Smooth muscle cell of the brain vasculature (primary cell): ENCODE data around the gene SFSWAP.
"Not testable (repeated sequence)": the region's sequence is repeated elsewhere in the genome, so short reads cannot be mapped to it uniquely, and the experiment has no call there.

Experiments used
- DNase-seq: peaks from one replicate; pipeline ENCODE4 v3.0.0-alpha.2; 2012; ENCODE audit warnings: low read depth, low spot score

Gene SFSWAP

DNA sequence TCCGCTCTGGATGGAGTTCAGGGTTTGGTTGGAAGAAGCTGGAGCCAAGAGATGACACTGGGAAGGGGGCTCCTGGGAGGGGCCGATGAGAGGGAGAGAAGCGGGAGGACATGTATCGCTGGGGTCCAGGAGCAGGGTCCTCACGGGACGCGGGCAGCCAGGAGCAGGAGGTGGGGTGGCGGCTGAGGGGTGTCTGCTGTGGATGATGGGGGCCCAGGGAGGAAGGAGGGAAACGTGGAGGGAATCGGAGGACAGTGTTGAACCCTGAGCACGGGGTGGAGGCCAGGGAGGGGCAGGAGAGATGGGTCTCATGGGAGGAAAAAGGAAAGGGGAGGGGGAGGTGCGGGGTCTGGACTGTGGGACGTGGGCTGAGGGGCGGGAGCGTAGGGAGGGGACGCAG lies 31.7 kb upstream of the SFSWAP start:
- DNase-seq = not testable (repeated sequence)

DNA sequence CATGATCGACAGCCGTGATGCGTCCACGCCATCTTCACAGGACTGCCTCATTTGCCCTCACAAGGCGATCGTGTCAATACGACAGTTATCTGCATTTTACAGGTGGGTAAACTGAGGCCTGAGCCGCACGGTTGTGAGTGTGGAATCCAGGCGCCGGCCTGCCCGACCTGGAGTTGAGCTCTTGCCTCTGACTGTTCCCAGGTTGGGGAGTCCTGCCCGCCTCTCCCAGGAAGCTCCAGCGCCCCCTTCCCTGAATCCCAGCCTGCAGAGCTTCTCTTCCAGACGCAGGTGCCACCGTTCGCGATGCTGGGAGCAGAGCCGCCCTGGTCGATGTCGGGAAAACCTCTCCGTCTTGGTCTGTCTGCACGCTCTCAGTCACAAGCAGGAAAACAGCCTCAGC lies 31.1 kb upstream of the SFSWAP start:
- not testable (repeated sequence) for DNase-seq

DNA sequence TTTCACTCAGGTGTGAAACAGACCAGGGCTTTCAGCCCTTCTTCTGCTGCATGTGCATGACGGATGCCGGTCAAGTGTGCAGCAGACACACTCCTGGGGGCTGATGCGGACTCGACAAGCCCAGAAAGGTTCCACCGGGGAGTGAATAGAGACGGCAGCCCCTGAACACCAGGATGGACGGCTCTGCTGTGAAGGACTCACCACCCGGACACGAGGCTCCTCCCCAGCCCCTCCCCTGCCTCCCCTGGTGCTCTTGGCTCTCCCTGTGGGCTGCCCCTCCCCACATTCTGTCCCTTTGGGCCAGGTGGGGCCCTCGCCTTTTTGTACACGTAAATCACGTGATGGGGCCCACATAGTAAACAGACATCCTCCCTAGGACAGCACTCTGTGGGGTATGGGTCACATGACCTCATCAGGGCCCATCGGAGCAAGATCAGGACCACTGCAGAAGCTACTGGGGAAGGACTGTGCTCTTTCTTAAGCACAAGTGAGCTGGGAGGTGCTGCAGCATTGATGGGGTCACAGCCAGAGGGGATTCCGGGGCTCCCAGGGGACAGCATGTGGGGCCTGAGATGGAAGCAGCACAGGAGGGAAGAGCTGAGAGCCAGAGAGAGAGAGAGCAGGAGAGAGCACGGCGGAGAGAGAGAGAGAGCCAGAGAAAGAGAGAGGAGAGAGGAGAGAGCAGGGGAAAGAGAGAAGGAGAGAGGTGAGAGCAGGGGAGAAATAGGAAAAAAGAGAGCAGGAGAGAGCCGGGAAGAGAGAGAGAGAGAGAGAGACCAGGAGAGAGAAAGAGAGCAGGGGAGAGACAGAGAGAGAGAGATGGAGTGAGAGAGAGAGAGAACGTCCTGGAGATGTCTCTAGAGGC lies 30.3 kb upstream of the SFSWAP start:
- not testable (repeated sequence) for DNase-seq

DNA sequence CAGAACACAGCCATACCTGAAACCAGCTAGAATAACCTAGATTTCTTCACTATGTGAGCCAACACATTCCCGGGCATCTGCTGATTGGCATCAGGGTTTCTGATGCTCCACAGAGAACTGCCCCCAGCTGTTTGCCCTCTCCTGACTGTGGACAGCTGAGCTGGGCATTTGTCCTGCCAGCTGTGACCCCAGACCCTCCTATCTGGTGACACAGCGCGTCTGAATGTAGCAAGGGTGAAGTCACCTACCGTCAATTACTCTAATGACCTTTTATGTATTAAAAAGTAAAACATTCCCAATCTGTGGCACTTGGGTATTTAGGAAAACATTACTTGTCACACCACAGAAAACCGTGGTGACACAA lies 29.7 kb upstream of the SFSWAP start:
- DNase-seq = no peak

DNA sequence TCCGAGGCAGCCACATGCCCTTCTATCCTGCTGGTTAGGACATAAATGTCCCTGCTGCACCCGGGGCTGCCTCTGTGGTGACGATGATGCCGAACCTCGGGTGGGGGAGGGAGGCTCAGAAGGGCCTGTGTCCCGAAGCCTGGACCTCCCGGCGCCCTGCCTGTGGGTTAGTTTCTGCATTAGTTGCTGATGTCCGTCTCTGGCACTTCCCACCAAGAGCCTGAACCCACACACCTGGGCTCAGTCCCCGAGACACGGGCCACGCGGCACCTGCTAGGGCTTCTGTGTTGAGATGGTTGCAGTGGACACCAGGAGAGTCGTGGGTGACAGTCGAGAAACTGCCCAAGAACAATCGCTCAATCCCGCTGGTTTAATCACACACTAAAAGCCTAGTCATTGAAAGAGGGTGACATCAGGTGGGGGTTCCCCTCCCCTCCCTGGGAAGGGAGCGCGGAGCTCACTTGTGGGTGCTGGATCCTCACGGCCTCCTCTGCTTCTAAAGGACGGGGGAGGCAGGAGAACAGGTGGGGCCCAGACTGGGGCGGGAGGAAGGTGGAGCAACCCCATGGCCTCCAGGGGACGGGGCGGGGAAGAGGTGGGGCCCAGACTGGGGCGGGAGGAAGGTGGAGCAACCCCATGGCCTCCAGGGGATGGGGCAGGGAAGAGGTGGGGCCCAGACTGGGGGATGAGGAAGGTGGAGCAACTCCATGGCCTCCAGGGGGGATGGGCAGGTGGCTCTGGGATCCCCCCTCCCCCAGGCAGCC lies 29.0 kb upstream of the SFSWAP start:
- DNase-seq = not testable (repeated sequence)

DNA sequence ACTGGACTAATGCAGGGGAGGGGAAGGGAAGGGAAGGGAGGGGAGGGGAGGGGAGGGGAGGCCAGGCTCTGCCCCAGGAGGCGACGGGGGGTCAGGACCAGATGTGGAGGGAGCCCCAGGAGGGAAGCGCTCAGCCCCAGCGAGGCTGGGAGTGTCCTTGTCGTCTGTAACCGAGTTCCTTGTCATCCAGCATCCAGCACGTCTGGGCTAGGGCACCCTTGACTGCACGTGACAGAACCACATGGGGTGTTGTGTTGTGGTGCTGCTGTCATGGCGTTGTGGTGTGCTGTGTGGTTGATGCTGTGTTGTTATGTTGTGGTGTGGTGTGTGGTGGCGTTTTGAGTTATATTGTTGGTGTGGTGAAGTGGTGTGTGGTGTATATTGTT lies 28.4 kb upstream of the SFSWAP start:
- no peak for DNase-seq

DNA sequence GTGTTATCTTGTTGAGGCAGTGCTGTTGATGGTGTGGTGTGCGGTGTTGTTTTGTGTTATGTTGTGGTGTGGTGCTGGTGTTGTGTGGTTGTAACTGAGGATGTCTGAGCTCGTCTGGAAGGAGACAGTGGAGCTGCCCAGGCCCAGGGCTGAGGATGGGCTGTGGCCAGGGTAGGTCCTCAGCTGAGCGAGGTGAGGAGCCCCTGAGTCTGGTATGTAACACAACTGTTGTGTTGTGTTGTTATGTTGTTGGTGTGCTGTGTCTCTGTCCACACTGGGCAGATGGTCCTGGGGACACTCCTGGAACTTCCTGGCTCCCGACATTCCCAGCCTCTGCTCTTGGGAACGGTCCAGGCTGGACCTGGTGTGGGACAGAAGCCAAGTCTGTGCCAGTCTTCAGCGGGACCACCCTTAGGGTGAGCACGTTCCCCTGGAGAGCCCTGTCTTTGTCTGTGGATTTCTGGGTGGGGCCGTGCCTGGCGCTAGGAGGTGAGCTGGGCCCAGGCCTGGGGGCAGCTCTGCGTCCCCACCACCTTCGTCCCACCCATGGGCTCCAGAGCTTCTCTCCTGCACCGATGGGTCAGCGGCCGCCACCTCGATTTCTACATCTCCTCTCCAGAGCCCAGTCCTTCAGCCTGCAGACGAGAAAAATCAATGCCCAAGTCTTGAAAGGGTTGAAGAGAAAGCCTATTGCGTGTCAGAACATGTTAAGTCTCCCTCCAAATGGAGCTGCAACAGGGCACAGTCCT lies 27.4 kb upstream of the SFSWAP start:
- no peak for DNase-seq

DNA sequence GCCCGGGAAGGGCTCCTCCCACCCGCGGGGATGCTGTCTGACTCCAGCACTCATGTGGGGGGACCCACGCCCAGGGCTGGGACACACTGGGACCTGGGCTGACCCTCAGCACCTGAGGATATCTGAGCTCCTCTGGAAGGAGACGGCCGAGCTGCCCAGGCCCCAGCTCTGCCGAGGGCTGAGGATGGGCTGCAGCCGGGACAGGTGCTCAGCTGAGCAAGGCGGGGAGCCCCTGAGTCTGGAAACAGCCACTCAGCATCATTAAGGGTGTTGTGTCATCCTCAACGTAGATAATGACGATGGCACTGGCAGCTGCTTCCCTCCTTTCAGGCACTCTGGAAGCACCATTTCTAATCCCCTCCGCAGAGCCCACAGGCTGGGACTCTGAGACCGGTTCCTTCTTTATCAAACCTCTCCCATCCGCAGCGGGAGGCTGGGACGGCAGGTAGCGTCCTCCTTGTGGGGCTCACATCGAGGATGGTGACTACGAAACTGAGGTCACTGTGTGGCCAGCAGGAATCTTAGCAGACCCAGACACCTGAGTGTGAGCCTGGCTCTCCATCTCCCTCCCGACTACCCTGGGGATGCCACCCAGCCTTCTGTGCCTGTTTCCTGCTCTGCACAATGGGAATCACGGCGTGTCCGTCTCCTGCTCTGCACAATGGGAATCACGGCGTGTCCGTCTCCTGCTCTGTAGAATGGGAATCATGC lies 26.7 kb upstream of the SFSWAP start:
- no peak for DNase-seq

DNA sequence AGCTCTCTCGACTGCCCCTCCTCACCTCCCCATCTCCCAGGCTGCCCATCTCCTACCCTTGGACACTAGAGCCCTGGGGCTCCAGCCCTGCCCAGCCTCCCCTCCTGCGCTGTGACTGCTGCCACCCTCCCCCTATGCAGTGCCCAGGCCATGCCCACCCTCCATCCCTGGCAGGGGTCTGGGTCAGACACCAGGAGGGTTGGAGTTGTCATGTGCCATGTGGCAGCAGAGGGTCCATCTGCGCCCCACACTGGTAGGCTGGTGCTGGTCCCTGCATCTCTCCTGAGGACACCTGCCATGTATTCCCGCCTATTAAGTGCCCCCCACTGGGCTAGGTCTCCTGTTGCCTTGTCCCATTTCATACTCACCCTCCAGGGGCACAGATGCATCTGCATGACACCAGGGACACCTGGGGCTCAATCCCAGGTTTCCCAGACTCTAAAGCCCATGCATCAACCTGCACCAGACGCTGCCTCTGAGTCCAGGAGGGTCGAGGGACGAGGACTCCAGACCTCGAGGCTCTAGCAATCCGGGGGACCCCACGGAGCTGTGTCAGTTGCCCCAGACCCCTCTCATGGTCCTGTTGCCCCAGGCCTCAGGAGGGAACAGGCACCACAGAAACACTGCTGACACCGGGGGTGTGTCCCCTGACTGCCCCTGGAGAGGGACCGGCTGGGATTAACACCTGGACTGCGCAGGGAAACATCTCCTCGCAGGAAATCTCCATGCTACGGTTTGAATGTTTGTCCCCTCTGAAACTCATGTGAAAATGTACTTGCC lies 23.4 kb upstream of the SFSWAP start:
- DNase-seq = no peak

DNA sequence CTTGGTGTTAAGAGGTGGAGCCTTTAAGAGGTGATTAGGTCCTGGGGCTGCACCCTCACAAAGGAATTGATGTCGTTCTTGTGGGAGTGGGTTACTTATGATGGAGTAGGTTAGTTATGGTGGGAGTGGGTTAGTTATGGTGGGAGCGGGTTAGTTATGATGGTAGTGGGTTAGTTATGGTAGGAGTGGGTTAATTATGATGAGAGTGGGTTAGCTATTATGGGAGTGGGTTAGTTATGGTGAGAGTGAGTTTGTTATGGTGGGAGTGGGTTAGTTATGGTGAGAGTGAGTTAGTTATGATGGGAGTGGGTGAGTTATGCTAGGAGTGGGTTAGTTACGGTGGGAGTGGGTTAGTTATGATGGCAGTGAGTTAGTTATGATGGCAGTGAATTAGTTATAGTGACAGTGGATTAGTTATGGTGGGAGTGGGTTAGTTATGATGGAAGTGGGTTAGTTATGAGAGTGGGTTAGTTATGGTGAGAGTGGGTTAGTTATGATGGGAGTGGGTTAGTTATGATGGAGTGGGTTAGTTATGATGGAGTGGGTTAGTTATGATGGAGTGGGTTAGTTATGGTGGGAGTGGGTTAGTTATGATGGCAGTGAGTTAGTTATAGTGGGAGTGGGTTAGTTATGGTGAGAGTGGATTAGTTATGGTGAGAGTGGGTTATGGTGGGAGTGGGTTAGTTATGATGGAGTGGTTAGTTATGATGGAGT lies 22.6 kb upstream of the SFSWAP start:
- no peak for DNase-seq

DNA sequence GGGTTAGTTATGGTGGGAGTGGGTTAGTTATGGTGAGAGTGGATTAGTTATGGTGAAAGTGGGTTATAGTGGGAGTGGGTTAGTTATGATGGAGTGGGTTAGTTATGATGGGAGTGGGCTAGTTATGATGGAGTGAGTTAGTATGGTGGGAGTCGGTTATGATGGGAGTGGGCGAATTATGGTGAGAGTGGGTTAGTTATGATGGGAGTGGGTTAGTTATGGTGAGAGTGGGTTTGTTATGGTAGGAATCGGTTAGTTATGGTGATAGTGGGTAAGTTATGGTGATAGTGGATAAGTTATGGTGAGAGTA lies 22.1 kb upstream of the SFSWAP start:
- DNase-seq = no peak

DNA sequence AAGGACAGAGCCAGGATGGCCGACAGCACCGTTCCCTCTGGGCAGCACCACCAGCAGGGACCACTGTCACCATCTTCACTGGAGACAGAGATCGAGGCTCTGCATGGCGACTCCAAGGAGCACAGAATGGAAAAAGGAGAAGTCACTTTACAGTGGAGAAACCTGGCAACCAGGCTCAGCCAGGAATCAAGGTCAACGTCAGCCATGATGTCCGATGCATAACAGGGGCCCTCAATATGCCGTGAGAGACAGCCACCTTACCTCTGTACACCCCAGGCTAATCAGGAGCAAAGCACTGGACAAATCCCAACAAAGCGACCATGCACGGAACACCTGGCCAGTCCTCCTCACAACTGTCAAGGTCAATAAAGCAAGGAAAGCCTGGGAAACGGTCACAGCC lies 20.6 kb upstream of the SFSWAP start:
- DNase-seq = no peak

DNA sequence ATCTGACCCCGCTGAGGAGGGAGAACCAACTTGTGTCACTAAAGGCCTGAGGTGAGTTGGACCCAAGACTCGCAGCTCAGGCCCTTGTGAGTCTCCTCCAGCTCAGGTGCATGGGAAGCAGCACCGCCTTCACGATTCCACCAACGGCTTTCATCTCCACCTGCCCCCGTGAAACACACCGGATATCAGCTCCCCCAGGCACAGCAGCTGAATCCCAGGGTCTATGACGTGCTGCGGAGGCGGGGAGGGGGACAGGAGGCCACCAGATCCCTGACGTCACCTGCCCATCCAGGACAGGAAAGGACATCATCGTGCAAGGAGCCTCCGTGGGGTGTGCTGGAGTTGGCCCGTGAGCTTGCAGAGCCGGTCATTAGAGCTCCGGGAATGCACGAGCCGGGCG lies 18.5 kb upstream of the SFSWAP start:
- DNase-seq = no peak

DNA sequence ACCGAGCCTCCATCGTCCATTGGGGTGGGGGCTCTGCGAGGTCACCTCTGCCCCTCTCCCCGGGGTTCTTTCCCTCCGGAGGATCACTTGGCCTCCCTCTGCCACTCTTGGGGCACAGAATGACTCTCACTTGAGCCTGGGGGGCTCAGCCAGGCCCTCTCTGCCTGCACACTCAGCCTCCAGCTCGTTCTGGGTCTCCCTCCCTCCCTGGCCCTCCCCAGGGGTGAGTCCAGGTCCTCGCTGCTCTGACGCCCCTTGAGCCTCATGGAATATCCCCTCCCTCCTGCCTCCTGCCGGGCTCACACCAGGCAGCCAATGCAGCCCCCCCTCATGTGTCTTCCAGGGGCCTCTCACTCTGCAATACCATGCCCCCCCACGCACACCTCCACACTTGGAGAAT lies 17.7 kb upstream of the SFSWAP start:
- no peak for DNase-seq

DNA sequence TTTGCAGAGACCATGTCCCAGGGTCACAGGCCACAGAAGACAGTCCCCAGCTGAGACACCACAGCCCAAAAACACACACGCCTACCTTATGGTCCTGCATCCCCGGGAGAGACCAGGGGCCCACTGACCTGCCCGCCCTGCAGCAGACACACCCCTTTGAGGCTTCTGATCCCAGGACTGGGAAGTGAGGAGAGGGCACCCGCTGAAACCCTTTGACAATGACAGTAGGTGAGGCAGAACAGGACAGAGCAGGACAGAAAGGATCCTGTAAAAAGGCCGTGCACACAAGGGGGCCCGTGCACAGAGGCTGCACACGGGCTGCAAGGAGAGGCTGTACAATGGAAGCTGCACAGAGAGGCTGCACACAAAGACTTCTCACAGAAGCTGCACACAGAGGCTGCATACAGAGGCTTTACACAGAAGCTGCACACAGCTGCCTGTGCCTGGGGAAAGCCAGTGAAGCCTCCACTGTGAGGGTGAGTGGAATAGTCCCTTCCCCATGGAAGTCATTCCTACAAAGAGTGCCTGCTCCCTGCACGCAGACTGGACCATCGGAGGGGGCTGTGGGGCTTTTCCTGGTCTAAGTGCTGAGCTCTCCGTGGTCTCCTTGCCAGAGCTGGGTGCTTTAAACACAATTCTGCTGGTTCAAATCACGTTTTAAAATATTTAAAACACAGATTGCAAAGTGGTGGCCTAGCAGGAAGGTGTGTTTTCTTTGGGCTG lies 16.6 kb upstream of the SFSWAP start:
- no peak for DNase-seq

DNA sequence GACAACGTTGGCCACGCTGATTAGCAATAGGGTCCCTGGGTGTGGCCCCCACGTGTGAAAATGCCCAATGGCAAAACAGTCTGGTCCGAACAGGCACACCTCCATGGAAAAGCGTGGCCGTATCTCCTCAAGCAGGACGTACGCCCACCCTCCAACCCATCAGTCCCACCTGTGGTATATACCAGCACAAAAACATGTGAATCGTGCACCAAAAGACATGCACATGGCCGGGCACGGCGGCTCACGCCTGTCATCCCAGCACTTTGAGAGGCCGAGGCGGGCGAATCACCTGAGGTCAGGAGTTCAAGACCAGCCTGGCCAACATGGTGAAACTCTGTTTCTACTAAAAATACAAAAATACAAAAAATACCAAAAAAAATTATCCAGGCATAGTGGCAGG lies 14.9 kb upstream of the SFSWAP start:
- no peak for DNase-seq

DNA sequence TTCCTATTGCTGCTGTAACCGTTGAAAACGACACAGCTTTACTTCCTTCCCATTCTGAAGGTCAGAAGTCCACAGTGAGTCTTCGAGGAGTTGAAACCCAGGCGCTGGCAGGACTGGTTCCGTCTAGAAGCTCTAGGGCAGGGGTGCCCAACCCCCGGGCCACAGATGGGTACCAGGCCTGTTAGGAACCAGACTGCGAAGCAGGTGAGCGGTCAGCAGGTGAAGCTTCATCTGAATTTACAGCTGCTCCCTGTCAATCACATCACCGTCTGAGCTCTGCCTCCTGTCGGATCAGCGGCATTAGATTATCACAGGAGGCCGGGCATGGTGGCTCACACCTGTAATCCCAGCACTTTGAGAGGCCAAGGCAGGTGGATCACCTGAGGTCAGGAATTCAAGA lies 12.6 kb upstream of the SFSWAP start:
- DNase-seq = no peak

DNA sequence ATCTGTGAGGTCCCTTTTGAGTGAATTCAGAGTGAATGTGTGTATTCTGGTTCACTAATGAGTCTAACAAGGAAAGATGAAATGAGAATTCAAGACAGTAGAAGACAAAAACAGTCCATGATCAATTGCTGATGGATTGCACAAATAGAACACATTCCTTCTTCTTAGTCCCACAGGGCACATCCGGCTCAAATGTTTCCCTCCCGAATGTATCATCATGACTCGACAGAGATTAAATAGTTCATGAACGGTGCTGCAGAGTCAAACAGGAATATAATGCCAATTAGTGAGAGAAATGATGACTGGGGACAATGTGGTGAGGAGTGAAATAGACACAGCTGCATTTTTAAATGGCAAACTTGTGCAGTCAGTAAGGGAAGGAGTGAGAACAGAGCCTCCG lies 11.5 kb upstream of the SFSWAP start:
- DNase-seq = no peak

DNA sequence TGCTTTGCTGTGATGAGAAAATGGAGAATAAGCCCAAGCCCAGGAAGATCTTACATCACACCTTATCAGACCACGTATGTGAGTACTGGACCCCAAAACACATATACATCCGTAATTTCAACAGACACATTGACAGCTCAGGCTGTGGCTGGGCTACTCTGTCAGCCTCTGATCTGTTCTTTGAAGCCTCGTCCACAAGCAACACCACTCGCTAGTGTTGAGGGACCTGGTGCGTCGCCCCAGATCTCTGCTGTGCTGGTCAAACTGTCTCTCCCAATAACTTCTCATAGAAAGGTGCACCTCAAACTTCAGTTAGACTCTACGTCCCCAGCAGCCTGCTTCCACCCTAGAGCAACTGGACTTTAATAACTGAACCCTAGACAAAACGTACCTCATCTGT lies 10.6 kb upstream of the SFSWAP start:
- DNase-seq = no peak
